Nucleus accumbens (tissue), 56 donors: ENCODE measurements around the gene ARPC5.
"Not testable (repeated sequence)": the region's sequence is repeated elsewhere in the genome, so short reads cannot be mapped to it uniquely, and the experiment has no call there.

Experiments used
- DNase-seq, 56 donors: peaks; one replicate each; lab custom pipeline; 2025; lab: John Stamatoyannopoulos, UW

The ARPC5 gene

DNA sequence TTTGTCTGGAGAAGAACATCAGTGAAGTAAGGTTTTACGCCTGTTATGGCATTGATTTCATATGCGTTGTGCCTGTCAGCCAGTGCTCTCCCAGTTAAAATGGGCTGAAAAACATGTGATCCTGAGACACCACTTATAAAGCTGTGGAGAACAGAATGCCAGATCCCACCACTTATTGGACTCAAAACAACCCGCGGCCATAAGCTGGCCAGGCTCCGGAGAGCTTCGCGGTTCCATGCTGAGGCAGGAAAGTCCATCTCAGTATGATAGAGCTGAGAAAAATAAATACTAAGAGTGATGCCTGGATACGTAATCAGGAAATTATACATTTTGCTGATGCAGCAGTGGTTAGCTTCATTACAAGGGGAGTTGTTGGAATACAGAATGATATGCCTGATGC lies 12.5 kb upstream of the ARPC5 start:
- no peak for DNase-seq

DNA sequence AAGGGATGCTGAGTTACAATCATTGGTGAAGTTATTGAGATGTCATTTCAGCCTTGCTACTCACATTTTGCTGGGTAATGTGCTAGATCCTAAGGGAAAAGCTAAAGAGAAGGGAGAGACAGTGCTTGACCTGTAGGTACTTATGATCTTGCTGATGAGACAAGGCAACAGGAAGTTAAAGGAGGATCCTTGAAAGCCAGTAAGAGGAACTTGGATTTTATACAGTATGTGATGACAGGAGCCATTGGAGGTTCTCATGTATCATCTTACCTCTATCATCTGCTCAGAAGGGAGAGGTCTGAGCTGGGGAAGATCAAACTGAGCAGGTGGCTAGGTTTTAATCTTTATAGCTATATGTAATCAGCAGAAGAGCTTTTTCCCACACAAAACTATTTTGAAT lies 11.2 kb upstream of the ARPC5 start:
- no peak for DNase-seq

DNA sequence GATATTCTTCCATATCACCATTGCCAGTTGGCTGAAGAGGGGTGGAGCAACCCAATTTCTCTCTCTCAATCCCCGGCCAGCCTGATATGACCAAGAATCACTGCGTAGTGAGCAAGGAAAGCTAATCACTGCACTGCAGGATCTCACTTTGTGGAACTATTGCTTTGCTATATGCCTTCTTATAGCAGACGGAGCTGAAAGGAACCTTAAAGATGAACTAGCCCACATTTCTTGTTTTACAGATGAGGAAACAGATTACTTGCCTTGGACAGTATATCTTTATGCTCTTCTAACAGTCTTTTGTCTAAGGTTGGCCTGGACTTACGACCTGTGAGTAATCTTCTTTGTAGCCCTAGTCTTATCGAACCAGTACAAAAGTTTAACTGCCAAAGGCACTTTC lies 9.9 kb upstream of the ARPC5 start:
- no peak for DNase-seq

DNA sequence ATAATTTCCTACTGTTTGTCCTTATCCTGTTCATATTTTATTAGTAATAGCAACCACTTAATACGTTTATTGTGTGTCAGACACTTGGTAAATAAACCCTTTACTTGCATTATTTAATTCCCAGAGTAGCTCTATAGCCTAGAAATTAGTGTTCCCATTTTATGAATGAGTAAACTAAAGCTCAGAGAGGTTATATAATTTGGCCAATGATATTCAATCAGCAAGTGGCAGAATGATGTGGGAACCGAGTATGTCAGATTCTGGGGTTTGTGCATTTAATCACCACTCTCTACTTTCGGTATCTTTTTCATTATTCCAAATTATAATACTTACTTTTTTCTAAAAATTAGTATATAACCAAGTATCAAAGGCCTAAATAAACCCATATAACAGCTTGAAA lies 6.6 kb upstream of the ARPC5 start:
- no peak for DNase-seq

DNA sequence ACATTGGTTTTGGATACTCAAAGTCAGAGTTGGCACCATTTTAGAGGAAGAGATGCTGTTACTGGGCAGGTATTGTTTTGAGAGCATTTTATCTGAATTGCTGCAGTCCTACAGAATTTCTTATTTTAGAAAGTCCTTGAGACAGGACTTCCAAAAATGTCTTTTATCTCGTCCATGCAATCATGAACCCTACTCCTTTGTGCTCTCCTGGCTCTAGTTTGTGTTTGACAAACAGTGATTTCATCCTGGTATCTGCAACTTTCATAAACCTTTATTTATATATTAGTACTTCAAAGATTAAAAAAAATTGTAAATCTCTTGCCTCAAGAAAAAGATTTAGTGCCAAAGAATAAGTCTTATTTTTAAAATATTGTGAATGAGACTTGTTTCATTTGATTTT lies 4.6 kb upstream of the ARPC5 start:
- DNase-seq: no peak

DNA sequence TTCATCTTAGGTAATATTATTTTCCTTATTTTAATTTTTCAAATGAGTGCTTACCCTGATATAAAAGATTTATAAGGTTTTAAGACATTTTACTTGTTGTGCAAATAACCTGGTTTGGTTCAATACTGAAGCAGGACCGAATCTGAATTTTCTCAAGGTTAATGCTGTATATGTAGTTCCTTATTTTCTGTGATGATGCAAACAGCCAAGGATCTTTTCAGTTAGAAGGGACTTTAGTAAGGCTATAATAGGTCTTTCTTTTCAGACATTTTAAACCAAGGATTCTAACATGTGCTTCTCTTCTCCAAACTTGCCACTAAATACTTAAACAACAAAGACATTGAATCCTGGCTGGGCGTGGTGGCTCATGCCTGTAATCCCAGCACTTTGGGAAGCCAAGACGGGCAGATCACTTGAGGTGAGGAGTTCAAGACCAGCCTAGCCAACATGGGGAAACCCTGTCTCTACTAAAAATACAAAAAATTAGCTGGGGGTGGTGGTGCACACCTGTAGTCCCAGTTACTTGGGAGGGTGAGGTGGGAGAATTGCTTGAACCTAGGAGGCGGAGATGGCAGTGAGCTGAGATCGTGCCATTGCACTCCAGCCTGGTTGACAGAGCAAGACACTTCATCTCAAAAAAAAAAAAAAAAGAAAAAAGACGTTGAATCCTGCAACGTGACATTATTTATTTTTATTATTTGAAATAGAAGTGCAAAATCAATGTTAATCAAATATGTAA lies 3.2 kb upstream of the ARPC5 start:
- DNase-seq: no peak

DNA sequence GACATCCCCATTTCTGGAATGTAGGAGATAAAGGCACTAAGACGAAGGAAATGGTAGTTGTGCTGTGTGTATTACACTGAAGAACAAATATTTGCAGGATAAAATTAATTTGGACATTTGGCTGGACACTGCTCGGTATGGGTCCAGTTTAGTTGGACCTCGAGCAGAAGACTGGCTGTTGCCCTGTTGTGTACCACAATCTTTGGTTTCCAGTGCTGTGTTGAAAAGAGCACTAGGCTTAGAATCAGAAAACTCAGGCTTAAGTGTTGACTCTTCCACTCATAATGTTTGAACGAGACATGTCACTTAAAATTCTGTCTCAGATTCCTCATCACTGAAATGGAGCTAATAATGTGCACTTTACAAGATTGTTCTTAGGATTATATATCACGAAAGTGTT lies 1.2 kb upstream of the ARPC5 start:
- DNase-seq: no peak

DNA sequence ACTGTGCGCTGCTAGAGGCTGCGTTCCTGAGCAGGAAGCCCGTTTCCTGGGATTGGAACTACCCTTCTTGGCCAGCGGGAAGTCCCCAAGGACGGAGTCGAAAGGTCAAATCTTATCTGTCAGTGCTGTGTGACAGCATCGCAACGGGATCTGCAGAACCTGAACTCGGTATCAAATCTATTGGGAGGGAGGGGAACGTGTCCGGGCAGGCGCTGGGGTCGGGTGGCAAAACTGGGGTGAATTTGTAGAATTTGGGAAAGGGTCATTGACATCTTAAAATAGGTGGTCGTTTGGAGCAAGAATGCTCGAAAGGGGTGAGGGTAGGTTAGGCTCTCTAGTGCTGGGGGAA lies 725 bp upstream of the ARPC5 start:
- DNase-seq: peak in 2 of 56 donors; percentile 55 to 69

DNA sequence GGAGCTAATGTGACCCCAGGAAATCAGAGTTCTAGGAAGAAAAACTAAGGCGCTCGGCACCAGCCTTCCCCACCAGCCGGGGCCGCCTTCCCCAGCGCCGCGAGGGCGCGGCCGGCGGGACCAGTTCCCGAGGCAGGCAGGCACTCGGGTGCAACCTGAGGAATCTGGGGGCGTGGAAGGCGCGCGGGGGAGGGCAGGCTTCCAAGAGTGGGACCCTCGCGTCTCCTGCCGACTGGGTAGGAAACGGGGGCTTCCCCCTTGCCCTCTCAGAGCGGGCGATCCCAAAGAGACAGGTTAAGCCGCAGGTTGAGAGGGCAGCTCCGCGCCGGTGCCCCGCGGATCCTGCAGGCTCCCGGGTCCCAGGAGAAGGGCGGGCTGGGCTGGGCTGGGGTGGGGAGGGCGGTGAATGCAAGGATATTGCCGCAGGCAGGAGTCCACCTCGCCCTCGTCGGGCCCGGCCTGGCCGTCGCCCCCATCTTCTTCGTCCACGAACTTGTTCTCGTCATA lies 431 bp downstream of the ARPC5 start:
- DNase-seq: peak in 21 of 56 donors; percentile 22 to 70 (median 57)

DNA sequence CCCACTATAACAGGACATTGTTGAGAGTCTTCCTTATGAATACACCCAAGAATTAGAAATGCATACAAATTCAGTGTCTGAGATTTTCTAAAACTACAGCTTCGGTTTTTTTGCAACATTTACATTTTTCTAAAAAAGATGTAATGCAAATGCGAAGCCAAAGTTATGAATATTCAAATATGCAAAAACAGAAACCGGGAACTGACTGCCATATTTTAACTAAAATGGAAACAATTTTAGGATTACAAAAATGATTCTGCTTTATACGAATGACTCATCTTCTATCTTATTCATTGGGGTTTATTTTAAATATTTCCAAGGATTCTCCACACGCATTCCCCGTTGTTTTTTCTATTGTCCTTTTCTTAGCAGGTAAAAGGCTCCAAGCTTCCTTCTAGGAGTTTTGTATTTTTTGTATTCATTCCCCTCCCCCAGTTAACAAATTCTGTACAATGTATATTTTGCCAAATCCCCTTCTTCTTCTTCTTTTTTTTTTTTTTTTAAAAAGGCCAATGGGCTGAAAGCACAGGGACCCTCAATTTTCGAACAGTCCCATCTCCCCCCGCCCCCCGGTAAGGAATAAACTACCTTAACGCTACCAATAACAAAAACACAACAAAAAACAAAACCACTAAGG lies 1.0 kb downstream of the ARPC5 start:
- no peak for DNase-seq

DNA sequence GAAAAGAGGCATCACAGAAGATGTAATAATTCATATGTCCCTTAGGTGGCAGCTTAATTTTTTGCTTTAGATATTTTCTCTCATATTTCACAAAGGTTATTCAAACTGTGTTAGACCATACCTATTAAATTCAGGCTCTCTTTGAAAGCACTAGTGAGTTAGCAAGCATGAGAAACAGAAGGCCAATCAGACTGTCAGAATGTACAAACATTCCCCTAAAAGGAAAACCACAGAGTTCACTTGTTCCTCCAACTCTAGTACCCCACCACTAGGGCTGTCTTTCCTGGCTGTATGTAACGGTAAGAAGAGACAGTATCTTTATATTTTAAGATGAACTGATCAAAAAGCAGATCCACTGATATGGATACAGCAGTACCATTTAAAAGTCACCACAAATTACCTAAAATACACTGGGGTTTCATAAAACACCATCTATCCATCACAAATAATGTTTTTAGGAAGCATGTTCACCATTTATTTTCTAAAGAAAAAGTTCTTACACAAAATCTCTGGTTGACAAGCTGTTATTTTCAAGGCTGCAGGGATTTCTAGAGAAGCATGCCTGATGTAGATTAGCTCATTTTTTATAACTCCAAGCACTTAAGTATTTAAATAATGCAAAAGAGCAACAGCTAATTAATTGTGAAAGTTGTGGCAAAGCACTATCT lies 1.8 kb downstream of the ARPC5 start:
- peak in 5 of 56 donors; percentile 9 to 36 (median 16) for DNase-seq

DNA sequence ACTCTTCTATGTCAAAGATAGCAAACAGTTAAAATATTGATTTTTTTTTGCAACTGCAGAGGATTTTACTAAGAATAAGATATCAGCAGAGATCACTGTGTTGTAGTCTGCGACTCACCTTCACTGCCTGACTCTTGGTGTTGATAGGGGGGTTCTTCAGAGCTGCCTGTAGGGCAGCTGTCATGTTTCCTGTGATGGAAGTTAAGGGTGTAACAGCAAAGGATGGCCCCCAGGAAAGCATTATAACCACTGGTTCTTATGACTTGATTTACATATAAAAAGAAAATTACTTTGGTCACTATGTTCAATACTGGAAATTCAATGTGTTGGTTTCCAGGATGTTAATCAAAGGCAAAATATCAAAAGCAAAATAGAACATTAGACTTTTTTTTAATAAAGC lies 2.6 kb downstream of the ARPC5 start:
- no peak for DNase-seq

DNA sequence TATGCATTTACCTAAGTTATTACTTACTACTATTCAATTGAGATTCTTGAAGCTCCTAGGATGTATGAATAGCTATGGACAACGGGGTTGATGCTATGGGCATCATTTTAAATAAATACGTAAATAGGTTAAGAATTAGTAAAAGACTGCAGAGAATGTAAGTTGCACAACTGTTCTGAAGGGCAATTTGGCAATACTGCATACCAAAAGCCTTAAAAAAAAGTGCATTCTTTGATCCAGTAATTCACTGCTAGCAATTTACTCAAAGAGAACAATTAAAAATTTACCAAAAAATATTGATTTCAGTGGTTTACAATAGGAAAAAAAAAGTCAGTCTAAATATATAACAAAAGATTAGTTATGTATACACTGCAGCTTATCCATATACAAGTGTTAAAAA lies 3.5 kb downstream of the ARPC5 start:
- no peak for DNase-seq

DNA sequence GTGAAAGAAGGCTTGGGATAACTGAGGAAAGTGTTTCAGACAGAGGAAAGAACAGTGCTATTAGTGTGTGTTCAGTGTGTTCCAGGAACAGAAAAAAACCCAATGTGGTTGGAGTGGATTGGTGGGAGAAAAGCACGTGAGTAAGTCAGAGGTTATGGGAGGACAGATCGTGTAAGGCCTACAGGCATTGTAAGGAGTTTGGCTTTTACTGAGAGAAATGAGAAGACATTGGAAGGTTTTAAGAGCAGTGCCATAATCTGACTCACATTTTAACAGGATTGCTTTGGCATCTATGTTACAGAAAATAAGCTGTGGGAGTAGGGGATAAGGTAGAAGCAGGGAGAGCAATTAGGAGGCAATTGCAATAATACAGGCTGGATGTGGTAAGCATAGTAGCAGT lies 4.8 kb downstream of the ARPC5 start:
- DNase-seq: peak in 9 of 56 donors; percentile 2 to 33 (median 11)

DNA sequence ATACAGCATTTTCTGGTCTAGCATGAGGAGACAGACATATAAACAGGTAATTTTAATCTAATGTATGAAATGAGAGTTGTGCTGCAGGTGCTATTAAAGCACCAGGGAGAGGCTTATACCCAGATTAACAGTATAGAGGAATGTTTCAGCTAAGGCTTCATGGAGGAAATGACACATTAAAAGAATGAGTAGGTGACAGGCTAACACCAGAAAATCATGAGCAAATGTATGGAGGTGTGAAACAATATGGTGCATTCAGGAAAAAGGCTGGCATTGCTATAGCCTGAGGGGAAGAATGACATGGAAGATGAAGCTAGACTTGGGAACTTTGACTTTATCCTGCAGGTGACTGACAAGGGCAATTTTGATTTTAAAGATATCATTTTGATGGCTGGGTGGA lies 7.0 kb downstream of the ARPC5 start:
- DNase-seq: no peak

DNA sequence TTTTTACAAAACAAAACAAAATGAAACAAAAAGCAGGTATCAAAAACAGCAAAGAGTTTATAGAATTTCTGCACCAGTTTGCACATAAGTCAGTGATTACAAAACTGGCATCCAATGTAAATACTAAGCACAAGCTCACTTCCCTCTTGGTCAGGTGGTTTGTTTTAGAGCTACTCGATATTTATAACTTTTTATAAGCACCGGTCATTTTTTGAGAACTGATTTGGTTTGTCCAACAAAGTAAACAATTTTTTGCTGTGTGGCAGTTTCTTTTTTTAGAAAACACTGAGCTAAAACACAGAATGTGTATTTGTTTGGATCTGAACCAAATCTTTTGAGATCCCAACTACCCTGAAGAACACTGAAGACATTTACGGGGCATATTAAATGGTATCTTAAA lies 9.3 kb downstream of the ARPC5 start:
- not testable (repeated sequence) for DNase-seq

DNA sequence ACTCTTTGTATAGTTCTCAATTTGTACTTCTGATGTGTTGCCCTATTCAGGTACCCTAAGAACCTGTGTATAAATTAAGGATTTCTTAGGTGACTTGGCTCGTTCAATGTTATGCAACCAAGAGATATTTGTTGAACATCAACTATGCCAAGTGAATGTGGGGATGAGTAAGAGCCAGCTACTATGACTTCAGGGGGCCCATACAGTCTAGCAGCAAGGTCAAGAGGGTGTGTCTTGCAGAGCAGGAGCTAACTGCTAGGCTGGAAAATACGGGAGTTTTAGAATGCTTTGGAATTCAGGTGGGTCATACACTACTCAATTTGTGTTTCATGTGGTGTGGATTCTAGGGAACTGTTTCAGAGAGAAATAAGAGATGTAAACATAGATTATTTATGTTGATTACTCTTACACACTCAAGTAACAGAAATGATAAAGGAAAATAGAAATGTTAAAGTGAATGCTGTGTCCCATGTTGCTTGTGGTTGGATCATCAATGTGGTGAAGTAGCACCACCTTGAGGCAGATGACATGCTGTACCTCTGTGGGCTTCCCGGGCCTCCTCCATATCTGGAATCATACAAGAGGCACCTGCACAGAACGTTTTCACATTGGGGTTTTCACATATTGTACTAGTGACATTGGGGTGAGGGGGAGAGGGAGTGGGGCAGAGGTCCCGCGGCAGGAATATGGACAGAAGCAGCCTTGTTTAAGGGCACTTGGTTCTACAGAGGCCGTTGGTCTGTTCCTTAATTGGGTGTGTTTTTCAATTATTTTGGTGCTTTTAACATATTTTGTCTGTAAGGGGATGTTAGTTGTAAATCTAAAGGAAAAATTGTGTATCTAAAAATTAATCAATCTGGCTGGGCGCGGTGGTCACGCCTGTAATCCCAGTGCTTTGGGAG lies 12.4 kb downstream of the ARPC5 start:
- peak in 41 of 56 donors; percentile 6 to 74 (median 33) for DNase-seq

DNA sequence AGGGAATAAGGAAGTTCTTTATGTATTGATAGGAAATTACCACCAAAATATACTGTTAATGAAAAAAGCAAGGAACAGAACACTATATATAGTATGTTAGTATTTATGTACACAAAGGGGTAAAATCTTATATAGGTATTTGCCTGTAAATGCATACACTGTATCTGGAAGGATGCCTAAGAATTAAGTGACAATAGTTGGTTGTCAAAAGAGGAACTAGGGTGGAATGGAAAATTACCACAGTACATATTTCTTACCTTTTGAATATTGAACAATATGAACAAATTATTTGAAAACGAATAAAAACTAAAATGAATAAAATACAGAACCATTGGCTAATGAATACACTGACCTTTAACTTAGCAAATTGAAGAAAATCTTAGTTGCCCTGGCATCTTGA lies 13.6 kb downstream of the ARPC5 start:
- DNase-seq: no peak

DNA sequence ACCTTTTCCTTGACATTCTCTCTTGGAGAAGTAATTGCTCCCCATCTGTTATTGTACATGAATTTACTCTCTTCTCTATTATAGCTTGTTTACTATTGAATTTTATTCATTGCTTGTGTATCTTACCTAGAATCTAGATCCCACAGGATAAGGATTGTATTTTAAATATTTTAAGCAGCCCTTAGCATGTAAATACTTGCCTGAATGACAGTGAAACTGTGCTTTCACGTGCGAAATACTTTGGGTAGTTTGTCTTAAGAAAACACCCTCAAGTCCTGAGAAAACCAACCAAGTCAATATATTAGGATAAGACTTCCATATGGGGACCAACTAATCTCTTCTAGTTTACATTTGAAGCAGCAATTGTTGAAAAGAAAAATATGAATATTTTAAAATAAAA lies 15.3 kb downstream of the ARPC5 start:
- no peak for DNase-seq

DNA sequence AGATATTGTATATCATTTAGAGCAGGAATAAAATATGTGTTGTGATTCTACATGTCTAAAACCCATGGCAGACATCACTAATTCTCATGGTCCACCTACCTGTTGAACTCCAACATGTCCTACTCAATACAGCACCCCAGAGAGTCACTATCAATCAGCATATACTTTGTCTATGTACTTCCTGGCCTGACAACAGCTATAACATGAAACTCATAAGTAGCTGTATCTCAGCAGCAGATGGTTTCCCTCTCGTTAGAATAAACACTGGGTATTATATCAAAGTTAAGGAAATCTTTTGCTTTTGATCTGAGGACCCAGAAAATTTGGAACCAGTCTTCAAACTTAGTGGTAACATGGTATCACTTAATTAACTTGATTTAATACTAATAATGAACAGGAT lies 15.8 kb downstream of the ARPC5 start:
- DNase-seq: no peak

DNA sequence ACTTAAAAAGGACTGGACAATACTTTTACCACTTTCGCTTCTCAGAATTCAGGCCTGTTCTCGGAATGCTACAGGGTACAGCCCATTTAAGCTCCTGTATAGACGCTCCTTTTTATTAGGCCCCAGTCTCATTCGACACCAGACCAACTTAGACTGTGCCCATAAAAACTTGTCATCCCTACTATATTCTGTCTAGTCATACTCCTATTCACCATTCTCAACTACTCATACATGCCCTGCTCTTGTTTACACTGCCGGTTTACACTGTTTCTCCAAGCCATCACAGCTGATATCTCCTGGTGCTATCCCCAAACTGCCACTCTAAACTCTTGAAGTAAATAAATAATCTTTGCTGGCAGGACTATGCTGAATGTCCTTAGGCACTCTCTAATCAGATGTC lies 17.4 kb downstream of the ARPC5 start:
- DNase-seq: not testable (repeated sequence)
